GM19372 (cell line): ENCODE results near the gene MUC4.
"Not testable (repeated sequence)": the region's sequence is repeated elsewhere in the genome, so short reads cannot be mapped to it uniquely, and the experiment has no call there.

Experiments used
- ATAC-seq: cut with Tn5 transposase; IDR thresholded peaks from one replicate; pipeline ENCODE4 v1.9.1; 2021; ENCODE audit warnings: mild to moderate bottlenecking, low read depth, moderate library complexity; ENCODE audit not compliant: unreplicated experiment

Gene MUC4

GRCh38 chr3:195816276-195816913 lies 4.7 kb upstream of the MUC4 start:
- not testable (repeated sequence) for ATAC-seq

GRCh38 chr3:195815169-195815771 lies 3.5 kb upstream of the MUC4 start:
- ATAC-seq = no peak

- ATAC-seq = no peak
Observed at GRCh38 chr3:195813916-195814640, 2.3 kb upstream of the MUC4 start.

- no peak for ATAC-seq
Observed at GRCh38 chr3:195812366-195812765, 637 bp upstream of the MUC4 start.

GRCh38 chr3:195810455-195810845 lies 1.3 kb downstream of the MUC4 start:
- no peak for ATAC-seq

GRCh38 chr3:195809796-195810454 lies 1.8 kb downstream of the MUC4 start:
- no peak for ATAC-seq

- ATAC-seq = no peak
Observed at GRCh38 chr3:195809291-195809785, 2.4 kb downstream of the MUC4 start.

GRCh38 chr3:195808741-195809290 lies 2.9 kb downstream of the MUC4 start:
- no peak for ATAC-seq

GRCh38 chr3:195807681-195808121 lies 4.0 kb downstream of the MUC4 start:
- ATAC-seq = no peak

- no peak for ATAC-seq
Observed at GRCh38 chr3:195806916-195807231, 4.9 kb downstream of the MUC4 start.

GRCh38 chr3:195806211-195806915 lies 5.4 kb downstream of the MUC4 start:
- ATAC-seq = no peak

- ATAC-seq = not testable (repeated sequence)
Observed at GRCh38 chr3:195805588-195805987, 6.1 kb downstream of the MUC4 start.

GRCh38 chr3:195805181-195805580 lies 6.5 kb downstream of the MUC4 start:
- ATAC-seq = no peak

GRCh38 chr3:195803289-195803908 lies 8.3 kb downstream of the MUC4 start:
- ATAC-seq = no peak

GRCh38 chr3:195802795-195803194 lies 8.9 kb downstream of the MUC4 start:
- ATAC-seq = no peak

- no peak for ATAC-seq
Observed at GRCh38 chr3:195802261-195802701, 9.4 kb downstream of the MUC4 start.

GRCh38 chr3:195801251-195802183 lies 10.2 kb downstream of the MUC4 start:
- ATAC-seq = no peak

- ATAC-seq = no peak
Observed at GRCh38 chr3:195800240-195800639, 11.5 kb downstream of the MUC4 start.

- no peak for ATAC-seq
Observed at GRCh38 chr3:195796795-195797194, 14.9 kb downstream of the MUC4 start.
